Uterus (tissue), 2 donors: ENCODE measurements around the gene BST1.

Experiments
- CTCF ChIP-seq, 4 experiments: fragments of 200-600 bp in 2 of 4; fragments of 450-650 bp in 2 of 4; sonication (generic) in 2 of 4; IDR thresholded peaks; one replicate each; pipeline ENCODE4 v1.5.1; 2016 to 2019; ENCODE audit warnings: antibody characterized with exemption in 4 of 4, mild to moderate bottlenecking in 2 of 4, moderate library complexity in 1 of 4
- POLR2A ChIP-seq, 2 donors: fragments of 450-650 bp; IDR thresholded peaks; one replicate each; pipeline ENCODE4 v1.6.1; 2016; ENCODE audit warnings: antibody characterized with exemption in 2 of 2, mild to moderate bottlenecking in 1 of 2, moderate library complexity in 1 of 2

GRCh38 chr4:15742083-15742582, 39.3 kb downstream of the BST1 start:
- no peak for TF ChIP-seq POLR2A (IDR thresholded peaks at IDR 0.05)
- no peak for TF ChIP-seq CTCF (IDR thresholded peaks at IDR 0.05)
